RWPE2 (cell line): ENCODE results near the gene C11orf54.

Experiments used
- ATAC-seq: fragments of 200-7000 bp; cut with Tn5 transposase; 3 replicates; pipeline ENCODE4 v1.9.1; 2021; ENCODE audit warnings: low read depth
- DNase-seq: peaks from one replicate; pipeline ENCODE4 v3.0.0-alpha.2; 2020; ENCODE audit warnings: low spot score
- H3K27ac ChIP-seq: fragments of 450-650 bp; 2 replicates; pipeline ENCODE4 v1.5.1; 2017; ENCODE audit warnings: mild to moderate bottlenecking; ENCODE audit not compliant: poor library complexity, severe bottlenecking
- H3K27me3 ChIP-seq: fragments of 250-450 bp; sonication (Bioruptor Pico); 2 replicates; pipeline ENCODE4 v1.5.1; 2021; ENCODE audit warnings: mild to moderate bottlenecking, moderate library complexity; ENCODE audit not compliant: insufficient read depth, poor library complexity, severe bottlenecking
- H3K36me3 ChIP-seq: fragments of 250-450 bp; sonication (Bioruptor Pico); 2 replicates; pipeline ENCODE4 v1.5.1; 2020; ENCODE audit warnings: low read depth, mild to moderate bottlenecking, moderate library complexity
- H3K4me1 ChIP-seq: fragments of 250-450 bp; sonication (Bioruptor Pico); 2 replicates; pipeline ENCODE4 v1.5.1; 2021; ENCODE audit warnings: mild to moderate bottlenecking, moderate library complexity; ENCODE audit not compliant: insufficient read depth, poor library complexity, severe bottlenecking
- H3K4me3 ChIP-seq: fragments of 250-450 bp; sonication (Bioruptor Pico); 2 replicates; pipeline ENCODE4 v1.5.1; 2021; ENCODE audit warnings: mild to moderate bottlenecking, moderate library complexity; ENCODE audit not compliant: severe bottlenecking
- H3K9me3 ChIP-seq: fragments of 250-450 bp; sonication (Bioruptor Pico); 2 replicates; pipeline ENCODE4 v1.5.1; 2021; ENCODE audit warnings: mild to moderate bottlenecking, moderate library complexity; ENCODE audit not compliant: severe bottlenecking
- TF ChIP-seq, protein P1 (sequence below): fragments of 450-650 bp; IDR thresholded peaks from one replicate; pipeline ENCODE4 v1.5.1; 2017; ENCODE audit warnings: mild to moderate bottlenecking, moderate library complexity; ENCODE audit not compliant: poor library complexity, severe bottlenecking

The C11orf54 gene

DNA sequence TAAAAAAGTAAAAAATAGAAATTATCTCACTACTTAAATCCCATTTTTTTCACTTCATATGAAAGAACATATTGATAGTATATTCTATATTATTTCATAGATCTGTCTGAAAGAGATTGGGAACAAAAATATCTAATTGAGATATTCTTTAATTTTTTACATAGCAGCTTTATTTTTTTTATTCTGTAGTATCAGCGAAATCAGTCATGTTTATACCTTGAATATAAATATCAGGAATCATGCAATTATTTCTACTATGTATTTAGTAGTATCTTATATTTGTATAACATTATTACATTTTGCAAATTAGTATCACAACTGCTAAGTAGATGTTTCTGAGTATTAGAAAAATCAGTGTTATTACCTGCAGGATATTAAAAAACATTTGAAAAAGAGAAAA lies 20.4 kb downstream of the C11orf54 start:
- ATAC-seq (no peak), DNase-seq (no peak)
- Histone ChIP-seq H3K4me3 (no peak overlapping the region), H3K9me3 (no peaks in the 10 kb centered on the region), H3K27me3 (no peaks in the 10 kb centered on the region), H3K36me3 (0 out of 2 replicates have a peak, but pooled peaks cover 10% of the 10 kb centered on the region), H3K4me1 (no peaks in the 10 kb centered on the region), H3K27ac (no peak overlapping the region)
- TF ChIP-seq, protein P1, sequence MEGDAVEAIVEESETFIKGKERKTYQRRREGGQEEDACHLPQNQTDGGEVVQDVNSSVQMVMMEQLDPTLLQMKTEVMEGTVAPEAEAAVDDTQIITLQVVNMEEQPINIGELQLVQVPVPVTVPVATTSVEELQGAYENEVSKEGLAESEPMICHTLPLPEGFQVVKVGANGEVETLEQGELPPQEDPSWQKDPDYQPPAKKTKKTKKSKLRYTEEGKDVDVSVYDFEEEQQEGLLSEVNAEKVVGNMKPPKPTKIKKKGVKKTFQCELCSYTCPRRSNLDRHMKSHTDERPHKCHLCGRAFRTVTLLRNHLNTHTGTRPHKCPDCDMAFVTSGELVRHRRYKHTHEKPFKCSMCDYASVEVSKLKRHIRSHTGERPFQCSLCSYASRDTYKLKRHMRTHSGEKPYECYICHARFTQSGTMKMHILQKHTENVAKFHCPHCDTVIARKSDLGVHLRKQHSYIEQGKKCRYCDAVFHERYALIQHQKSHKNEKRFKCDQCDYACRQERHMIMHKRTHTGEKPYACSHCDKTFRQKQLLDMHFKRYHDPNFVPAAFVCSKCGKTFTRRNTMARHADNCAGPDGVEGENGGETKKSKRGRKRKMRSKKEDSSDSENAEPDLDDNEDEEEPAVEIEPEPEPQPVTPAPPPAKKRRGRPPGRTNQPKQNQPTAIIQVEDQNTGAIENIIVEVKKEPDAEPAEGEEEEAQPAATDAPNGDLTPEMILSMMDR = no peak

DNA sequence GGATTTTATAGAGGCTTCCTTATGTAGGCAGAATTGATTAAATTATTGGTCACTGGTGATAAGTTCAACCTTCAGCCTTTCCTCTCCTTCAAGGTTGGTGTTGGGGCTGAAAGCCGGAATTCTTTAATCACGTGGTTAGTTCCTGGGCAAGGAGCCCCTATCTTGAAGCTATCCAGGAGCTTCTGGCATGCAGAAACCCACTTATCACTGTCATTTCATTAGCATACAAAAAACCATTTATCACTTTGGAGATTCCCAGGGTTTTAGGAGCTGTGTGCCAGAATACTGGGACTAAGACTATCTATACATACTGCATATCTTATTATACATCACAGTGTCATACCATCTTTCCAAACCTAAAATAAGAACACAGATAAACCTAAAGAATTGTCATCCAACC lies 24.1 kb downstream of the C11orf54 start:
- H3K27ac ChIP-seq = no peak overlapping the region
- no peaks in the 10 kb centered on the region for H3K9me3 ChIP-seq
- H3K4me1 ChIP-seq = no peaks in the 10 kb centered on the region
- no peaks in the 10 kb centered on the region for H3K27me3 ChIP-seq
- TF ChIP-seq, protein P1 = no peak
- H3K4me3 ChIP-seq = no peak overlapping the region
- 0 out of 2 replicates have a peak, but pooled peaks cover 7% of the 10 kb centered on the region for H3K36me3 ChIP-seq
- no peak for DNase-seq
- no peak for ATAC-seq

- TF ChIP-seq, protein P1 = no peak
- Histone ChIP-seq H3K4me1 (no peaks in the 10 kb centered on the region), H3K36me3 (0 out of 2 replicates have a peak, but pooled peaks cover 4% of the 10 kb centered on the region), H3K27me3 (no peaks in the 10 kb centered on the region), H3K9me3 (no peaks in the 10 kb centered on the region), H3K27ac (no peak overlapping the region), H3K4me3 (no peak overlapping the region)
- DNase-seq (no peak), ATAC-seq (no peak)
Measured at GRCh38 chr11:93766504-93766903, 25.0 kb downstream of the C11orf54 start.

DNA sequence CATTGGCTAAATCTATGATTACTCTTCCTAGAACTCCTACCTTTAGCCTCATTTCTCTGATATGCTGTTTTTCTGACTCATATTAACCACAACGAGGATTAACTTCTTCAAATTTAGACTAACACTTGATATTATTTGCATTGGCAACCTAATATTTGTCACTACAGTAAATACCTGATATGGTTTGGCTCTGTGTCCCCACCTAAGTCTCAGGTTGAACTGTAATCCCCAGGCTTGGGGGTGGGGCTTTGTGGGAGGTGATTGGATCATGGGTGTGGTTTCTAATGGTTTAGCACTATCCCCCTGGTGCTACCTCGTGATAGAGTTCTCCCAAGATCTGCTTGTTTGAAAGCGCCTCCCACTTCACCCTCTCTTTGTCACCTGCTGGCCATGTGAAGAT lies 25.5 kb downstream of the C11orf54 start:
- Histone ChIP-seq H3K27me3 (no peaks in the 10 kb centered on the region), H3K9me3 (no peaks in the 10 kb centered on the region), H3K27ac (no peak overlapping the region), H3K4me3 (no peak overlapping the region), H3K36me3 (no peaks in the 10 kb centered on the region), H3K4me1 (no peaks in the 10 kb centered on the region)
- DNase-seq (no peak), ATAC-seq (no peak)
- TF ChIP-seq, protein P1 = no peak

DNA sequence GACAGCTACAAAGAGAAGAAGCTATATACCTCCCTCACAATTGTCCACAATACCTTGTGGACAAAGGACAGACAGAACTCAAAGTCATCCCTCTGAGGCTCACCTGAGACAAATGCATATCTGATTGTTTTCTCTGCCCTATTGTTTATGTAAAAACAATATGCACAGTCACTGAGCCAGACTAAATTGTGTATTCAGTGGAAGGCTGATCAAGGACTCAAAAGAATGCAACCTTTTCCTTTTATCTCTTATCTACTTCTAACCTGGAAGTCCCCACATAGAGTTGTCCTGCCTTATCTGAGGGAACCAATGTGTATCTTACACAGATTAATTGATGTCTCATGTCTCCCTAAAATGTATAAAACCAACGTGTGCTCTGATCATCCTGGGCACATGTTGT lies 28.7 kb downstream of the C11orf54 start:
- H3K27me3 ChIP-seq = no peaks in the 10 kb centered on the region
- TF ChIP-seq, protein P1 = no peak
- H3K4me3 ChIP-seq = no peak overlapping the region
- DNase-seq (no peak), ATAC-seq (no peak)
- H3K36me3 ChIP-seq = no peaks in the 10 kb centered on the region
- no peaks in the 10 kb centered on the region for H3K4me1 ChIP-seq
- H3K27ac ChIP-seq = no peak overlapping the region
- H3K9me3 ChIP-seq = no peaks in the 10 kb centered on the region
